Esophagus (tissue), 2 donors: ENCODE measurements around the gene TRAPPC12. TPM values are rescaled to one million over a fixed set of nuclear protein-coding genes. Genes with fewer than 3 reads are reported as not detected.

Experiments
- H3K27ac ChIP-seq, 2 donors: one replicate each; pipeline ENCODE4 v1.5.1; 2013; ENCODE audit warnings: low read depth in 2 of 2, mild to moderate bottlenecking in 2 of 2, inconsistent platforms in 1 of 2, low read length in 1 of 2, moderate library complexity in 1 of 2
- H3K27me3 ChIP-seq, 2 donors: one replicate each; pipeline ENCODE4 v1.6.1; 2013; ENCODE audit warnings: low read length in 2 of 2, control low read depth in 1 of 2, mild to moderate bottlenecking in 1 of 2; ENCODE audit not compliant: insufficient read depth in 2 of 2, control insufficient read depth in 1 of 2
- H3K36me3 ChIP-seq, 2 donors: one replicate each; pipeline ENCODE4 v1.6.1; 2013; ENCODE audit warnings: low read length in 1 of 2; ENCODE audit not compliant: control insufficient read depth in 2 of 2, insufficient read depth in 2 of 2
- H3K4me1 ChIP-seq, 2 donors: one replicate each; pipeline ENCODE4 v1.6.1; 2013; ENCODE audit warnings: low read length in 1 of 2; ENCODE audit not compliant: control insufficient read depth in 2 of 2, insufficient read depth in 2 of 2
- H3K4me3 ChIP-seq, 2 donors: one replicate each; pipeline ENCODE4 v1.5.1; 2013; ENCODE audit warnings: low read length in 2 of 2, mild to moderate bottlenecking in 2 of 2, low read depth in 1 of 2, moderate library complexity in 1 of 2
- H3K9me3 ChIP-seq, 2 donors: one replicate each; pipeline ENCODE4 v1.6.1; 2013; ENCODE audit warnings: mild to moderate bottlenecking in 2 of 2, low read depth in 1 of 2, low read length in 1 of 2, moderate library complexity in 1 of 2; ENCODE audit not compliant: control insufficient read depth in 2 of 2, insufficient read depth in 1 of 2
- WGBS, 2 donors: extraction: QIAGEN DNeasy Blood & Tissue Kit; methylation state at CpG; one replicate each; pipeline ENCODE4 v1.1.7; 2013; 5-methylcytosine and 5-hydroxymethylcytosine counted together
- polyA plus RNA-seq, 2 donors: library from polyadenylated mRNA; stranded (reverse); fragments of 200-250 nt; gene quantifications; one replicate each; pipeline ENCODE4 v1.2.3, GENCODE V29; 2013
- donor health status: healthy with polysubstance abuse.
- donor health status: Bipolar disorder and iron deficiency.

TRAPPC12 gene
- polyA plus RNA-seq, 2 donors, result 43.6 to 64.2 TPM

DNA sequence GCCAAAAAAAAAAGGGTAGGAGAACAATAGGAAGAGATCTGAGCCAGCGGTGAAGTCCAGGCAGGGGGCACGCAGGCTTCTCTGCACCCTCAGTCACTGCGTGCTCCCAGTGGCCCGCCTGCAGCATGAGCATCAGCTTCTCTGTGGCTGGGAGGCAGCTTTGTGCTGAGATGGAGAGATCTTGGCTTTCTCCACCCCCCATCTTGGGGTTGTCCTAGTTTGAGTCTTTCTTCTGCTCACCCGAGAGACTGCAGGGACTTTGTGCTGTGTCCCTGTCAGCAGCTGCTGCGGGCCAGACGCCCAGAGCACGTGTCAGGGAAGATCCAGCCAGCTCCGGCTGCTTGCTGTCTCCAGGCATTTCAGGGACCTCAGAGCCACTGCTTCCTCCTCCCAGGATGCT is 20.3 kb downstream of the TRAPPC12 start:
- WGBS, 2 donors, result 65 to 66% methylated on average over 9 of the region's 9 CpGs
- H3K27ac ChIP-seq, result no peak overlapping the region
- H3K9me3 ChIP-seq, result peaks cover 0 to 2% of the 10 kb centered on the region in 2 donors
- H3K36me3 ChIP-seq, result peaks cover 4 to 15% of the 10 kb centered on the region in 2 donors
- H3K4me1 ChIP-seq, result peaks cover 0 to 2% of the 10 kb centered on the region in 2 donors
- no peaks in the 10 kb centered on the region for H3K27me3 ChIP-seq
- H3K4me3 ChIP-seq, result no peak overlapping the region

DNA sequence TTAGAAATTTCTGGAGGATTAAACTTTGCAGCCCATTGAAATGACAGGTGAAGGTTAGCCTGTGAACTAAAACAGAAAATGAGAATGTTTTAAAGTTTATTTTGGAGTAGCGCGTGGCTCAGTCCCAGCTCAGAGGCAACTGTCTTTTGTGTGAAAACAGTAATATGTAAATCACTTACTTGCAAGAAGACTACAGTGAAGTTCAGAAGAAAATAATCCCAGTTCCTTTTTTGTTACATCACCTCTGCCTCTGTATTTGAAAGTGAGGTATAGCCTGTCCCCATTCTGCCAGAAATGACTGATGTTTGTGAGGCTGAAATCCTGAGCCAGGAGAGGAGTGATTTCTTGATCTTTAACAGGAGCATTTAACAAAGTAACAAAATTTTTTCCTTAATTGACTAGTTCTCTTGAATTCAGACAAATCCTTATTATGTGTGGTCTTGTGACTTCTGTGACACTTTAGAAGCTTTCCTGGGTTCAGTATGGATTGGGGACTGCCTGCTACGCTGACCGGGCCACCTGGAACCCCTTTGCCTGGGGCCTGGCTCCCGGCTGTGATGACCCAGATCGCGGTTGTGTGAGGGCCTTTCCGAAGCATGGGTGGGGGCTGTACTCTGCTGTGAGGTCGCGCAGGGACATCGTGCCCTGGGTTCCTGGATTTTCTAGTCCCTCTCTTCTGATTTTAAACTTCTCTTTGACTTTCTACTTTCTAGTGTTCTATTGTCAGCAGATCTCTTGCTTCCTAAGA is 24.3 kb downstream of the TRAPPC12 start:
- H3K27ac ChIP-seq, result no peak overlapping the region
- no peak overlapping the region for H3K4me3 ChIP-seq
- 87 to 93% methylated on average over 11 of the region's 11 CpGs for WGBS, 2 donors
- H3K9me3 ChIP-seq, result no peaks in the 10 kb centered on the region
- H3K4me1 ChIP-seq, result peaks cover 6 to 9% of the 10 kb centered on the region in 2 donors
- H3K27me3 ChIP-seq, result no peaks in the 10 kb centered on the region
- peaks cover 4 to 16% of the 10 kb centered on the region in 2 donors for H3K36me3 ChIP-seq

DNA sequence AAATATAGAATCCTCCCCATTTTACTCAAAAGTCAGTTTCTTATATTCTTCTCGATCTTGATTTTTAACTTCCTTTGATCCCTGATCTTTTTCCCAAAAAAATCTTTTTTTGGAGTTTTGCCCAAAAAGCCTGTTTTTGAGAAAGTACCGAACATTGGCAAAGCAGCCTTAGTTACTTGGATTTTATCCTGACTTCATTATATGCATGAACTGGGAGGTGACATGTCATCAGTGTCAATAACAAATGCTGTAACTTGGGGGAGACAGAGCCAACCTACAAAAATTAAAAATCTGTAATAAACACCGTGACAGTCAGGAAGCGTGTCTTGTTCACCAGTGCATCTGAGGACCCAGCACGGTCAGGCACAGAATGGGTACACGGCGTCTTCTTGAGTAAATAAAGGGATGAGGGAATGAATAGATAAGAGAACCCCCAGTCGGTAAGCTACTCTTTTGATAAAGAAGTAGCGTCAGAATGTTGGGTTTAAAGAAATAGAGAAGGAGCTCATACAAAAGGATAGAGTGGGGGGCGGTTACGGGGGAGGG is 24.9 kb downstream of the TRAPPC12 start:
- H3K27ac ChIP-seq, result no peak overlapping the region
- H3K4me1 ChIP-seq, result peaks cover 6 to 10% of the 10 kb centered on the region in 2 donors
- 86 to 88% methylated on average over 11 of the region's 11 CpGs for WGBS, 2 donors
- no peak overlapping the region for H3K4me3 ChIP-seq
- no peaks in the 10 kb centered on the region for H3K9me3 ChIP-seq
- H3K27me3 ChIP-seq, result no peaks in the 10 kb centered on the region
- H3K36me3 ChIP-seq, result peaks cover 4 to 18% of the 10 kb centered on the region in 2 donors

DNA sequence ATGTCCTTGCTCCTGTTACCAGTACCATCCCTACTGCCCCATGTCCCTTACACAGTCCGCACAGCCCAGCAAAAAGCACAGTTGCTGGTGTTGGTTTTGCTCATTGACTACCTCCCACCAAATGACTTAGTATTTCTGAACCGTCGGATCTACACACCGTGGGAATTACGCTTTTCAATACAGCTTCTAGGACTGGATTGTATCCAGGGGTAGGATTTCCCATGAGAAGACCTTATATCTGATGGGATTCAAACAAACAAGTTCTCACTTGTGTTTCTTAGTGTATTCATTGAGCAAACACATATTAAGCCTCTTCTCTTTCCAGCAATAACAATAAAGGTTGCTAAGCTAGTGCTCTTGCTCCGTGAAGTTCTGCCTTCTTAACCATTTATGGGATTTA is 25.8 kb downstream of the TRAPPC12 start:
- peak overlapping the region in 1 of 2 donors; percentile 67 for H3K27ac ChIP-seq
- H3K4me1 ChIP-seq, result peaks cover 4 to 10% of the 10 kb centered on the region in 2 donors
- no peaks in the 10 kb centered on the region for H3K9me3 ChIP-seq
- H3K4me3 ChIP-seq, result no peak overlapping the region
- no peaks in the 10 kb centered on the region for H3K27me3 ChIP-seq
- 52 to 65% methylated on average over 6 of the region's 6 CpGs for WGBS, 2 donors
- H3K36me3 ChIP-seq, result peaks cover 4 to 14% of the 10 kb centered on the region in 2 donors

DNA sequence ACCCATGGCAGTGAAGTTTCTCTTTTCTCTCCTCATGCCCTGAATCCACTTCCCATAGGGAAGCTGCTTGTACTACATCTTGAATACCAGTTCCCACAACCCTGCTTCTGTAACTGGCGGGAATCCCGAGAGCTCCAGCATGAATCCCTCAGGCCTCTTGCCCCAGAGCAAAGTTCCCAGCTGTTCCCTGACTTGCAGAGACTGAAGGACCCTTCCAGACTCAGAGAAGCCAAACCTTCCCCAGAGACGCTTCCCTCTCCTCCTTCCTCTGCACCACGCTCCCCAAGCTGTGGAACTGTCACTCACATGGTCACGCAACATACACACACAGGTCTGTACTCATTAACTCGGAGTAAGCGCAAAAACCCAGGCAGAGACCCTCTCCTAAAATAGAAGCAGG is 26.4 kb downstream of the TRAPPC12 start:
- H3K4me3 ChIP-seq, result no peak overlapping the region
- 69 to 73% methylated on average over 7 of the region's 7 CpGs for WGBS, 2 donors
- H3K36me3 ChIP-seq, result peaks cover 4 to 8% of the 10 kb centered on the region in 2 donors
- no peaks in the 10 kb centered on the region for H3K27me3 ChIP-seq
- H3K4me1 ChIP-seq, result peaks cover 4 to 10% of the 10 kb centered on the region in 2 donors
- no peaks in the 10 kb centered on the region for H3K9me3 ChIP-seq
- H3K27ac ChIP-seq, result peak overlapping the region; percentile 35 to 85

DNA sequence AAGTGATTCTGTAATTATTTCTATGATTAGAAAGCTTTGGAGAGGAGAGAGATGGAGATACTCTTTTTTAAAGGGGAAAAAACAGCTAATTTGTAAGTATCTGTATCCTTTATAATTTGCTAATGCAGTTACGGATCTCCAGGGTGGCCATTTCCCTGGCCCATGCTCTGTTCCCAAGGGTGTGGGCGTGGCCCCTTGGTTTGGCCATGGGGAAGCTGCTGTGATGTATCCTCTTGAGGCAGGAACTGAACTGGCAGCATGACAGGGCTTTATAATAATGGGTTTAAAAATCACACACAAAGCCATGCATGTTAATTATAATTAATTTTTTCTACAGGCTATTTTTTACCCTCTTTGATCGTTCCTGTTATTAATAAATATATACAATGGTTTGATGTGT is 27.0 kb downstream of the TRAPPC12 start:
- H3K27me3 ChIP-seq, result no peaks in the 10 kb centered on the region
- H3K36me3 ChIP-seq, result peaks cover 0 to 8% of the 10 kb centered on the region in 2 donors
- WGBS, 2 donors, result 58 to 67% methylated on average over 3 of the region's 3 CpGs
- no peaks in the 10 kb centered on the region for H3K9me3 ChIP-seq
- H3K27ac ChIP-seq, result no peak overlapping the region
- peaks cover 4 to 10% of the 10 kb centered on the region in 2 donors for H3K4me1 ChIP-seq
- H3K4me3 ChIP-seq, result no peak overlapping the region

DNA sequence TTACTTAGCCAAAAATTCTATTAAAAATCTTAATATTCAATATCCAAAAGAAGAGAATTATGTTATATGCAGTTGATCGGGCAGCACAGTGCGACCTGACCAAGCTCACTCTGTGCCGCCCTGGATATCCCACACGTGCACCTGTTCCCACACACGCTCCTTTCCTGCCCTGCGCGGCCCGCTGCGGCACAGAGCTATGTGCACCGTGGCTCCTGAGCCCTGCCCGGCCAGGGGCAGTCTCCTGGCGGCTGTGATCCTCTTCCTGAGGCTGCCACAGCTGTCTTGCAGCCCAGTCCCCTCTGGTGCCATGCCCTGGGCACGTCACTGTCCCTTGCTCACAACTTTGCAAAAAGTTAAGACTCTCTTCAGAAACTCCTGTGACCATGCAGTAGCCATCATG is 29.3 kb downstream of the TRAPPC12 start:
- Histone ChIP-seq H3K36me3 (peaks cover 0 to 3% of the 10 kb centered on the region in 2 donors), H3K27me3 (no peaks in the 10 kb centered on the region), H3K27ac (no peak overlapping the region), H3K4me3 (no peak overlapping the region), H3K4me1 (peaks cover 4 to 10% of the 10 kb centered on the region in 2 donors), H3K9me3 (no peaks in the 10 kb centered on the region)
- 93 to 97% methylated on average over 13 of the region's 13 CpGs for WGBS, 2 donors

DNA sequence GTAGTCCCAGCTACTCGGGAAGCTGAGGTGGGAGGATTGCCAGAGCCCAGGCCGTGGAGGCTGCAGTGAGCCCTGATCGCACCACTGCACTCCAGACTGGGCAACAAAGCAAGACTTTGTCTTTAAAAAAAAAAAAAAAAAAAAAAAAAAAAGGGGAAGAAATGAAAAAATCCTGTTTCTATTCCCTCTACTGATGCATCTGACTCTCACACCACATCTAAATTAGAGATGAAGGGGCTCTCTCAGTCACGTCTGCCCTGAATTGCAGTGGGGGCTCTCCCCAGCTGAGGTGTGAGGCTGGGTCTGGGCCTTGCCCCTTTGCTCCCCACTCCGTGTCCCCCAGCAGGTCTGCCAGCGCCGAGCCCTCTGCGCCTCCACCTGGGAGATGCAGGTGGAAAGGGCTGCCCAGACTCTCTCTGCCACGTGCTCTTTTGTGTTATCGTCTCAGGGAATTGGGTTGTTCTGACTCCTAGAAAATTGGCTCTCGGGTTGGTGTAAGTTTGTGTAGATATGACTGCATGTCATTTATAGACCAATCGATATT is 30.2 kb downstream of the TRAPPC12 start:
- peaks cover 4 to 10% of the 10 kb centered on the region in 2 donors for H3K4me1 ChIP-seq
- 89 to 96% methylated on average over 12 of the region's 12 CpGs for WGBS, 2 donors

DNA sequence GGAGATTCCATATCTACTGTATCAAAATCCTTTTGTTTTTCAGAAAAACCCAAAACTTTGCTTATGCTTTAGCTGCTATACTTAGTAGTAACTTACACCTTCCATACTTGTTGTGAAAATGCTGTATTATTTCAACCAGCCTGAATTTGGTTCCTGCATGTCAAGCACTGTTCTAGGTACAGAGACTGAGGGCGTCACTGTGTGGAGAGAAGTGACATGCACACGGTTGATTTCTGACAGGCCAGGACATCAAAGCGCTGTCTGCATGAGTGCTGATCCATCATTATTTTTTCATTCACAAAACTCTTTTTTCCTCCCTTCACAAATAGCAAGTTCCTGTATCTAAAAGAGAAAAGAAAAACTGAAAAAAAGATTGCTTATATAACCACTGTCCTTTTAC is 31.6 kb downstream of the TRAPPC12 start:
- peaks cover under 1 to 4% of the 10 kb centered on the region in 2 donors for H3K4me1 ChIP-seq
- peaks cover 0 to 2% of the 10 kb centered on the region in 2 donors for H3K9me3 ChIP-seq
- no peaks in the 10 kb centered on the region for H3K27me3 ChIP-seq
- peaks cover 0 to 9% of the 10 kb centered on the region in 2 donors for H3K36me3 ChIP-seq
- H3K4me3 ChIP-seq, result no peak overlapping the region
- H3K27ac ChIP-seq, result no peak overlapping the region
- 83 to 88% methylated on average over 3 of the region's 3 CpGs for WGBS, 2 donors

More for the DNA sequence above, 30.2 kb downstream of the TRAPPC12 start:
- Histone ChIP-seq H3K36me3 (peaks cover 0 to 7% of the 10 kb centered on the region in 2 donors), H3K27me3 (no peaks in the 10 kb centered on the region), H3K9me3 (peaks cover 0 to 2% of the 10 kb centered on the region in 2 donors), H3K4me3 (no peak overlapping the region), H3K27ac (no peak overlapping the region)
